ENCODE data around the gene STEAP1.

DNA sequence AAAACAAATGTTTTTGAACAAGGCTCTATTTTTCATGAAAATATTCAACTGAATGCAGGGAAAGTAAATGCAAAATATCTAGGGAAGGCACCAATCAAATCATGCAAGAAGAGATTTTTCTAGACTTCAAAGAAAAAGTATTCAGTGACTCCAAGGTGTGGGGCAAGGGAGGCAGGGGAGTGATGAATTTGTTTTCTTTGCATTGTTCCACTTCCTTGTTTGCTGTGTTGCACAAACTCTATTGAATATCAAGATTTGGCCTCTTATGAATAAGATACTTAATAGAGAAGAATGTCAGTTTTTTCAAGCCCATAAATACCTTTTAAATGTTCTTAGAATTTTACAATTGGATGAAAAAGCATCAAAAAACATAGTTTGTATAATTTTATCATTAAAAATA is 26.4 kb downstream of the STEAP1 start:
- no peak for TF ChIP-seq GATA2 (IDR thresholded peaks at IDR 0.05; ENCODE audit: low read depth, low read length)
- TF ChIP-seq GATA3 (IDR thresholded peaks at IDR 0.05; ENCODE audit: low read depth, low read length), result no peak
